22Rv1 (cell line): ENCODE data around the gene ASPHD2.

ENCODE experiments used
- ZFX ChIP-seq: fragments of 450-650 bp; IDR thresholded peaks from 2 replicates; pipeline ENCODE4 v1.6.1; 2017; ENCODE audit warnings: antibody characterized with exemption, borderline replicate concordance
- TF ChIP-seq, protein P1 (sequence below): fragments of 450-650 bp; IDR thresholded peaks from 2 replicates; pipeline ENCODE4 v1.5.1; 2017; ENCODE audit warnings: mild to moderate bottlenecking

DNA sequence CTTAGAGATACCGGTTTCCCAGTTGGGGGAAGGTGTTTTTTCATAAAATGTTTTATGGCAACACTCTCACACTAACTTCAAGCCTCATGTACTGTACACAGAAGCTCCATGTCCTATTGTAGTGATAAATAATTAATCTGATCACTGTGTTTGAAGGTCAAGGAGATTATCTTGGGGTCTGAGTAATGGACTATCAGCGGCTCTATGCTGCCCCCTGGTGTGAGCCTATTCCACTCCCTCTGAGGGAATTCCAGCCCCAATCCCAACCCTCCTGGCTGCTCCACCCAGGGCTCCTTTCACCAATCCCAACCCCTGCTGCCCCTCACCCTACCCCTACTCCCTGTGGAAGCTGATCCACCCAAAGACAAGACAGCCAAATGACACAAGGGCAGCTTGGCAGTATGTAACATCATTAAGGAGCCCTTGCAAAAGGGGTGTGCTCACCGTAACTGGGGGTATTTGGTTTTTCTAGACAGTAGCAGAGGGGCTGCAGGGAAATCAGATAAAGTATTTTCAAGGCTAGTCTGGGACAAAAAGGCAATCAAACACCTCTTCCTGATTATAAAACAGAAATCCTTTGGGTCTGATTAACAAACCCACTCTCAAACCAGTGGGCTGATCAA lies 32.2 kb downstream of the ASPHD2 start:
- TF ChIP-seq, protein P1, sequence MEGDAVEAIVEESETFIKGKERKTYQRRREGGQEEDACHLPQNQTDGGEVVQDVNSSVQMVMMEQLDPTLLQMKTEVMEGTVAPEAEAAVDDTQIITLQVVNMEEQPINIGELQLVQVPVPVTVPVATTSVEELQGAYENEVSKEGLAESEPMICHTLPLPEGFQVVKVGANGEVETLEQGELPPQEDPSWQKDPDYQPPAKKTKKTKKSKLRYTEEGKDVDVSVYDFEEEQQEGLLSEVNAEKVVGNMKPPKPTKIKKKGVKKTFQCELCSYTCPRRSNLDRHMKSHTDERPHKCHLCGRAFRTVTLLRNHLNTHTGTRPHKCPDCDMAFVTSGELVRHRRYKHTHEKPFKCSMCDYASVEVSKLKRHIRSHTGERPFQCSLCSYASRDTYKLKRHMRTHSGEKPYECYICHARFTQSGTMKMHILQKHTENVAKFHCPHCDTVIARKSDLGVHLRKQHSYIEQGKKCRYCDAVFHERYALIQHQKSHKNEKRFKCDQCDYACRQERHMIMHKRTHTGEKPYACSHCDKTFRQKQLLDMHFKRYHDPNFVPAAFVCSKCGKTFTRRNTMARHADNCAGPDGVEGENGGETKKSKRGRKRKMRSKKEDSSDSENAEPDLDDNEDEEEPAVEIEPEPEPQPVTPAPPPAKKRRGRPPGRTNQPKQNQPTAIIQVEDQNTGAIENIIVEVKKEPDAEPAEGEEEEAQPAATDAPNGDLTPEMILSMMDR: peak; percentile 85
- no peak for TF ChIP-seq ZFX
